BLaER1 treated with 17β-estradiol and CSF1 and Interleukin-3, amounts not matched to agents 10 nM and 100 nM (cell line): ENCODE results near the gene RAP1A.

Source experiments
- H3K27ac ChIP-seq, 11 experiments: shearing (Covaris generic); formaldehyde crosslinking; 2 replicates each; pipeline ENCODE4 v1.8.1; 2022
- H3K27me3 ChIP-seq, 11 experiments: shearing (Covaris generic); formaldehyde crosslinking; 2 replicates each; pipeline ENCODE4 v1.8.1; 2022
- H3K36me3 ChIP-seq, 11 experiments: shearing (Covaris generic); formaldehyde crosslinking; 2 replicates each; pipeline ENCODE4 v1.8.1; 2022
- H3K4me1 ChIP-seq, 10 experiments: shearing (Covaris generic); formaldehyde crosslinking; 2 replicates each; pipeline ENCODE4 v1.8.1; 2022
- H3K4me2 ChIP-seq, 11 experiments: shearing (Covaris generic); formaldehyde crosslinking; 2 replicates each; pipeline ENCODE4 v1.8.1; 2022
- H3K4me3 ChIP-seq, 10 experiments: shearing (Covaris generic); formaldehyde crosslinking; 2 replicates each; pipeline ENCODE4 v1.8.1; 2022
- H3K9ac ChIP-seq, 11 experiments: shearing (Covaris generic); formaldehyde crosslinking; 2 replicates each; pipeline ENCODE4 v1.8.1; 2022
- H3K9me3 ChIP-seq, 11 experiments: shearing (Covaris generic); formaldehyde crosslinking; replicated peaks in 1 of 11; 2 replicates each; pipeline ENCODE4 v1.8.1; 2022
- H4K20me1 ChIP-seq, 11 experiments: shearing (Covaris generic); formaldehyde crosslinking; 2 replicates each; pipeline ENCODE4 v1.8.1; 2022
- Cebpa-rat ChIP-seq, 11 experiments: shearing (Covaris generic); IDR thresholded peaks; 2 replicates each; pipeline ENCODE4 v1.8.1; 2022

The RAP1A gene

DNA sequence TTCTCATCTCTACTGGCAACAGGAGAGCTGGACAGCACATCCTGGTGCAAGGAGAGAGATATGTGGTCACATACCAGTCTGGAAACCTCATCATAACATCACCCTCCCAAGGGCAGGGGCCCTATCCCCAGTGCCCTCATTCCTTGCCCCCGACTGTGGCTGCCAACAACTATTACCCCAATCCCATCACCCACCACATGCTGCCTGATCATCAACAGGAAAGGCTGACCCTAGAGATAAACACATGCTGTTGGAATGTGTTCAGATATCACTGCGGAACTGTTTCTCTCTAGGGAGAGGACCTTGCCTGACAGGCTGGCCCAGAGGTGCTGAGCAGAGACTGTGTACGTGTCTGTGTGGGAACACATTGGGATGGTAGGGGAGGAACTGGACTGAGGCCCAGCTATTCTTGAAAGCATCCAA is 124.1 kb downstream of the RAP1A start:
- H3K4me3 ChIP-seq, result no peak overlapping the region
- H3K9ac ChIP-seq, result no peak overlapping the region
- peaks cover 16 to 57% (median 37%) of the 10 kb centered on the region in 10 experiments for H3K4me1 ChIP-seq
- no peaks in the 10 kb centered on the region for H3K36me3 ChIP-seq
- TF ChIP-seq Cebpa-rat (IDR thresholded peaks at IDR 0.05), result no peak
- peaks cover 0 to 6% (median 0%) of the 10 kb centered on the region in 11 experiments; a peak in 1 of 22 replicates for H4K20me1 ChIP-seq
- H3K27me3 ChIP-seq, result peaks cover 32 to 44% (median 40%) of the 10 kb centered on the region in 11 experiments
- H3K9me3 ChIP-seq, result no peaks in the 10 kb centered on the region
- H3K27ac ChIP-seq, result no peak overlapping the region
- H3K4me2 ChIP-seq, result peak overlapping the region in 7 of 11 experiments; percentile 15 to 46 (median 34); a peak in 11 of 22 replicates

- peaks cover 26 to 56% (median 38%) of the 10 kb centered on the region in 10 experiments for H3K4me1 ChIP-seq
- no peak overlapping the region for H3K9ac ChIP-seq
- no peak overlapping the region for H3K27ac ChIP-seq
- H3K4me2 ChIP-seq, result peak overlapping the region in 2 of 11 experiments; percentile 1 to 14; a peak in 2 of 22 replicates
- H3K27me3 ChIP-seq, result peaks cover 17 to 21% (median 19%) of the 10 kb centered on the region in 11 experiments
- no peak overlapping the region for H3K4me3 ChIP-seq
- H3K36me3 ChIP-seq, result no peaks in the 10 kb centered on the region
- no peaks in the 10 kb centered on the region for H3K9me3 ChIP-seq
- TF ChIP-seq Cebpa-rat (IDR thresholded peaks at IDR 0.05), result no peak
- H4K20me1 ChIP-seq, result no peaks in the 10 kb centered on the region
These were observed 126.4 kb downstream of the RAP1A start for GRCh38 chr1:111745675-111746613.

- H3K27me3 ChIP-seq, result peaks cover 10 to 14% (median 12%) of the 10 kb centered on the region in 11 experiments
- no peak overlapping the region for H3K4me2 ChIP-seq
- no peak overlapping the region for H3K4me3 ChIP-seq
- no peaks in the 10 kb centered on the region for H3K9me3 ChIP-seq
- H3K27ac ChIP-seq, result no peak overlapping the region
- H3K9ac ChIP-seq, result no peak overlapping the region
- peaks cover 32 to 52% (median 45%) of the 10 kb centered on the region in 10 experiments for H3K4me1 ChIP-seq
- H4K20me1 ChIP-seq, result no peaks in the 10 kb centered on the region
- no peaks in the 10 kb centered on the region for H3K36me3 ChIP-seq
- TF ChIP-seq Cebpa-rat (IDR thresholded peaks at IDR 0.05), result no peak
These were observed 127.0 kb downstream of the RAP1A start for GRCh38 chr1:111746614-111746999.

GRCh38 chr1:111747282-111747734 is 127.7 kb downstream of the RAP1A start:
- H3K27ac ChIP-seq, result 0 out of 22 replicates have a peak overlapping the region, but pooled peaks of 1 of the 11 experiments have one; percentile 59
- H3K4me1 ChIP-seq, result peaks cover 39 to 59% (median 52%) of the 10 kb centered on the region in 10 experiments
- H3K27me3 ChIP-seq, result peaks cover 3 to 7% (median 5%) of the 10 kb centered on the region in 11 experiments; a peak in 18 of 22 replicates
- H3K9me3 ChIP-seq, result no peaks in the 10 kb centered on the region
- H3K4me3 ChIP-seq, result no peak overlapping the region
- no peaks in the 10 kb centered on the region for H4K20me1 ChIP-seq
- peak overlapping the region in 8 of 11 experiments; percentile 73 to 86 (median 78); a peak in 13 of 22 replicates for H3K4me2 ChIP-seq
- no peak for TF ChIP-seq Cebpa-rat (IDR thresholded peaks at IDR 0.05)
- no peaks in the 10 kb centered on the region for H3K36me3 ChIP-seq
- H3K9ac ChIP-seq, result no peak overlapping the region

GRCh38 chr1:111747947-111748346 is 128.4 kb downstream of the RAP1A start:
- Histone ChIP-seq H3K4me1 (peaks cover 45 to 64% (median 56%) of the 10 kb centered on the region in 10 experiments), H4K20me1 (no peaks in the 10 kb centered on the region), H3K4me3 (no peak overlapping the region), H3K27ac (peak overlapping the region in 5 of 11 experiments; percentile 43 to 68 (median 63); a peak in 8 of 22 replicates), H3K9ac (peak overlapping the region in 5 of 11 experiments; percentile 35 to 60 (median 55); a peak in 5 of 22 replicates), H3K36me3 (no peaks in the 10 kb centered on the region), H3K4me2 (peak overlapping the region; percentile 58 to 86 (median 77)), H3K27me3 (peaks cover 0 to 1% (median 0%) of the 10 kb centered on the region in 11 experiments; a peak in 2 of 22 replicates), H3K9me3 (no peaks in the 10 kb centered on the region)
- no peak for TF ChIP-seq Cebpa-rat (IDR thresholded peaks at IDR 0.05)

- Histone ChIP-seq H3K4me3 (no peak overlapping the region), H4K20me1 (no peaks in the 10 kb centered on the region), H3K4me1 (peaks cover 52 to 71% (median 63%) of the 10 kb centered on the region in 10 experiments), H3K9ac (peak overlapping the region in 5 of 11 experiments; percentile 35 to 60 (median 55); a peak in 7 of 22 replicates), H3K36me3 (no peaks in the 10 kb centered on the region), H3K27ac (peak overlapping the region in 4 of 11 experiments; percentile 59 to 68 (median 64); a peak in 7 of 22 replicates), H3K9me3 (no peaks in the 10 kb centered on the region), H3K4me2 (peak overlapping the region; percentile 58 to 86 (median 77)), H3K27me3 (no peaks in the 10 kb centered on the region)
- TF ChIP-seq Cebpa-rat (IDR thresholded peaks at IDR 0.05), result no peak
These were observed 130.0 kb downstream of the RAP1A start for GRCh38 chr1:111749628-111750027.

- Histone ChIP-seq H3K9me3 (no peaks in the 10 kb centered on the region), H3K9ac (no peak overlapping the region), H3K36me3 (no peaks in the 10 kb centered on the region), H3K27me3 (no peaks in the 10 kb centered on the region), H3K4me2 (peak overlapping the region in 6 of 11 experiments; percentile 64 to 83 (median 78); a peak in 6 of 22 replicates), H3K27ac (no peak overlapping the region), H4K20me1 (no peaks in the 10 kb centered on the region), H3K4me1 (peaks cover 55 to 74% (median 67%) of the 10 kb centered on the region in 10 experiments), H3K4me3 (no peak overlapping the region)
- TF ChIP-seq Cebpa-rat (IDR thresholded peaks at IDR 0.05), result no peak
These were observed 131.3 kb downstream of the RAP1A start for GRCh38 chr1:111750856-111751255.

GRCh38 chr1:111751906-111752575 is 132.5 kb downstream of the RAP1A start:
- H3K9me3 ChIP-seq, result no peaks in the 10 kb centered on the region
- H3K4me1 ChIP-seq, result peaks cover 58 to 80% (median 71%) of the 10 kb centered on the region in 10 experiments
- H3K9ac ChIP-seq, result no peak overlapping the region
- no peaks in the 10 kb centered on the region for H3K27me3 ChIP-seq
- peak overlapping the region; percentile 28 to 81 (median 67); a peak in 21 of 22 replicates for H3K4me2 ChIP-seq
- H3K4me3 ChIP-seq, result no peak overlapping the region
- TF ChIP-seq Cebpa-rat (IDR thresholded peaks at IDR 0.05), result no peak
- peaks cover 0 to 3% (median 1%) of the 10 kb centered on the region in 11 experiments; a peak in 9 of 22 replicates for H3K36me3 ChIP-seq
- peaks cover 0 to 7% (median 2%) of the 10 kb centered on the region in 11 experiments; a peak in 7 of 22 replicates for H4K20me1 ChIP-seq
- H3K27ac ChIP-seq, result no peak overlapping the region
